NCI-H1092 (cell line): ENCODE results near the gene HMGCL.
"Not testable (repeated sequence)": the region's sequence is repeated elsewhere in the genome, so short reads cannot be mapped to it uniquely, and the experiment has no call there.

Experiments used
- DNase-seq: peaks from one replicate; lab custom pipeline; 2025; lab: John Stamatoyannopoulos, UW

The HMGCL gene

GRCh38 chr1:23826590-23826989, 1.4 kb upstream of the HMGCL start:
- DNase-seq = not testable (repeated sequence)

GRCh38 chr1:23825762-23826522, 713 bp upstream of the HMGCL start:
- no peak for DNase-seq

GRCh38 chr1:23824711-23825075, 536 bp downstream of the HMGCL start:
- DNase-seq = no peak

- no peak for DNase-seq
These were observed 1.5 kb downstream of the HMGCL start for GRCh38 chr1:23823767-23824166.

GRCh38 chr1:23817633-23818032, 7.6 kb downstream of the HMGCL start:
- DNase-seq = no peak

GRCh38 chr1:23816906-23817305, 8.3 kb downstream of the HMGCL start:
- no peak for DNase-seq

GRCh38 chr1:23816361-23816760, 8.9 kb downstream of the HMGCL start:
- no peak for DNase-seq

GRCh38 chr1:23814016-23814415, 11.2 kb downstream of the HMGCL start:
- DNase-seq = no peak

GRCh38 chr1:23810818-23811540, 14.2 kb downstream of the HMGCL start:
- DNase-seq = peak; percentile 31

GRCh38 chr1:23809751-23810171, 15.5 kb downstream of the HMGCL start:
- DNase-seq = peak; percentile 18

- DNase-seq = no peak
These were observed 17.8 kb downstream of the HMGCL start for GRCh38 chr1:23807453-23807852.

- DNase-seq = no peak
These were observed 18.9 kb downstream of the HMGCL start for GRCh38 chr1:23806280-23806679.

GRCh38 chr1:23805025-23805424, 20.2 kb downstream of the HMGCL start:
- DNase-seq = no peak

GRCh38 chr1:23804183-23804835, 20.9 kb downstream of the HMGCL start:
- DNase-seq = no peak

- DNase-seq = no peak
These were observed 21.6 kb downstream of the HMGCL start for GRCh38 chr1:23803674-23804073.

- not testable (repeated sequence) for DNase-seq
These were observed 22.4 kb downstream of the HMGCL start for GRCh38 chr1:23802809-23803342.

- no peak for DNase-seq
These were observed 23.4 kb downstream of the HMGCL start for GRCh38 chr1:23801876-23802275.

- no peak for DNase-seq
These were observed 23.9 kb downstream of the HMGCL start for GRCh38 chr1:23801338-23801748.

GRCh38 chr1:23800400-23801337, 24.6 kb downstream of the HMGCL start, which contains the start of gene GALE:
Gene GALE, minus strand, starts transcription at chr1:23800754. Its CDS starts 1,747 bp downstream, at chr1:23799007.
- DNase-seq = peak; percentile 95

- DNase-seq = no peak
These were observed 25.4 kb downstream of the HMGCL start for GRCh38 chr1:23799570-23800399.

GRCh38 chr1:23799255-23799569, 26.0 kb downstream of the HMGCL start:
- DNase-seq = no peak
